ENCODE measurements around the gene DNAH14.

DNAH14 gene

DNA sequence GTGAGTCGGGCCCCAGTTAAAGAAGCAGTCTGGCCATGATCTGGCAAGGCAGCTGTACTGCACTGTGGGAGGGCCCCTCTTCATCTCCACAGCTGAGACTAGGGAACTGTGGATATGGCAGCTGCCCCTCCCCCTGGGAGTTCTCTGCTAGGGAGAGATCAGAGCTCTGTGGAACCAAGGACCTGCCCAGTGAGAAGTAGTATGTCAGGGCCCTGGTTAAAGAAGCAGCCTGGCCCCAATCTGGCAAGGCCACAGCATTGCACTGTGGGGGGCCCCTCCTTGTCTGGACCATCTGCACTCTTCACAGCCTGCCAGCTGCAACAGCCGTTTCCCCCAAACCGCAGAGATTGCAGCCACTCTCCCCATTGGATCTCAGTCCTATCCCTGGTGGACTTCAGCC, 208.5 kb downstream of the DNAH14 start:
- H3K4me1 ChIP-seq (ENCODE audit: control insufficient read depth, insufficient read depth, low read length): no peaks in the 10 kb centered on the region
- ChIA-PET CTCF (no interaction called here), POLR2A (no interaction called here)
- H3K36me3 ChIP-seq (ENCODE audit: control insufficient read depth in 2 of 2, insufficient read depth in 1 of 2, low read length in 2 of 2): no peaks in the 10 kb centered on the region
- H3K9me3 ChIP-seq (ENCODE audit: control insufficient read depth, insufficient read depth, low read depth, low read length): no peaks in the 10 kb centered on the region
- no peak overlapping the region for H3K4me3 ChIP-seq (ENCODE audit: low read depth, low read length)
- TF ChIP-seq YY2 (tag by site-specific recombination; IDR thresholded peaks at IDR 0.05): no peak
- TF ChIP-seq ZBTB48 (tag by site-specific recombination; IDR thresholded peaks at IDR 0.05): no peak
- no peak overlapping the region for H3K27ac ChIP-seq (ENCODE audit: extremely low read depth, low read depth, low read length)

DNA sequence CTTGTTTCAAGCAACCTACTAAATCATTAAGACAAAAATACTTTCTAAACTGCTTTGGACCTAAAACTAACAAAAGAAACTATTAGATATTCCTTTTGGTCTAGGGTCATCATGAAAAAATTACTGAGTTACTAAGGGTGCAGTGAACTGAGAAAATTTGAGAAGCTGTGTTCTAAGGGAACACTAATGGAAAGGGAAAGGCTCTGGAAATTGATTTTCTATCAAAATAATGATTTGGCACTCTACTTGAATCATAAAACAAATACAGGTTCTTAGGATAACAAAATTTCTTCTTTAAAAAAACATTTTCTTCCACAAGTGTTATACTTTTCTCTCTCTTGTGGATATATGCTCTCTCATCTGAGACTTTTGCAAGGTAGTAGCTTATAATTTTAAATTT, 213.5 kb downstream of the DNAH14 start:
- TF ChIP-seq ZNF473 (tag by site-specific recombination; IDR thresholded peaks at IDR 0.05) (no peak), ZNF398 (tag by site-specific recombination; IDR thresholded peaks at IDR 0.05) (no peak), ZSCAN4 (tag by site-specific recombination; IDR thresholded peaks at IDR 0.05) (no peak), KLF16 (tag by site-specific recombination; IDR thresholded peaks at IDR 0.05) (no peak), ZNF558 (tag by site-specific recombination; IDR thresholded peaks at IDR 0.05) (no peak), ZNF768 (tag by site-specific recombination; IDR thresholded peaks at IDR 0.05) (no peak), ZNF184 (tag by site-specific recombination; IDR thresholded peaks at IDR 0.05) (no peak), ZBTB17 (tag by site-specific recombination; IDR thresholded peaks at IDR 0.05) (no peak), ZNF423 (tag by site-specific recombination; IDR thresholded peaks at IDR 0.05) (no peak), ZNF354C (tag by site-specific recombination; IDR thresholded peaks at IDR 0.05; ENCODE audit: borderline replicate concordance, low read depth) (no peak), ZNF114 (tag by site-specific recombination; IDR thresholded peaks at IDR 0.05) (no peak), ZNF660 (tag by site-specific recombination; IDR thresholded peaks at IDR 0.05) (no peak), SP7 (tag by site-specific recombination; IDR thresholded peaks at IDR 0.05) (no peak), ZNF544 (tag by site-specific recombination; IDR thresholded peaks at IDR 0.05) (no peak), ZNF366 (tag by site-specific recombination; conservative IDR thresholded peaks at IDR 0.05) (no peak), HOXA7 (CRISPR knock-in tag; IDR thresholded peaks at IDR 0.05; ENCODE audit: borderline replicate concordance) (no peak)
- TF ChIP-seq, protein P1, sequence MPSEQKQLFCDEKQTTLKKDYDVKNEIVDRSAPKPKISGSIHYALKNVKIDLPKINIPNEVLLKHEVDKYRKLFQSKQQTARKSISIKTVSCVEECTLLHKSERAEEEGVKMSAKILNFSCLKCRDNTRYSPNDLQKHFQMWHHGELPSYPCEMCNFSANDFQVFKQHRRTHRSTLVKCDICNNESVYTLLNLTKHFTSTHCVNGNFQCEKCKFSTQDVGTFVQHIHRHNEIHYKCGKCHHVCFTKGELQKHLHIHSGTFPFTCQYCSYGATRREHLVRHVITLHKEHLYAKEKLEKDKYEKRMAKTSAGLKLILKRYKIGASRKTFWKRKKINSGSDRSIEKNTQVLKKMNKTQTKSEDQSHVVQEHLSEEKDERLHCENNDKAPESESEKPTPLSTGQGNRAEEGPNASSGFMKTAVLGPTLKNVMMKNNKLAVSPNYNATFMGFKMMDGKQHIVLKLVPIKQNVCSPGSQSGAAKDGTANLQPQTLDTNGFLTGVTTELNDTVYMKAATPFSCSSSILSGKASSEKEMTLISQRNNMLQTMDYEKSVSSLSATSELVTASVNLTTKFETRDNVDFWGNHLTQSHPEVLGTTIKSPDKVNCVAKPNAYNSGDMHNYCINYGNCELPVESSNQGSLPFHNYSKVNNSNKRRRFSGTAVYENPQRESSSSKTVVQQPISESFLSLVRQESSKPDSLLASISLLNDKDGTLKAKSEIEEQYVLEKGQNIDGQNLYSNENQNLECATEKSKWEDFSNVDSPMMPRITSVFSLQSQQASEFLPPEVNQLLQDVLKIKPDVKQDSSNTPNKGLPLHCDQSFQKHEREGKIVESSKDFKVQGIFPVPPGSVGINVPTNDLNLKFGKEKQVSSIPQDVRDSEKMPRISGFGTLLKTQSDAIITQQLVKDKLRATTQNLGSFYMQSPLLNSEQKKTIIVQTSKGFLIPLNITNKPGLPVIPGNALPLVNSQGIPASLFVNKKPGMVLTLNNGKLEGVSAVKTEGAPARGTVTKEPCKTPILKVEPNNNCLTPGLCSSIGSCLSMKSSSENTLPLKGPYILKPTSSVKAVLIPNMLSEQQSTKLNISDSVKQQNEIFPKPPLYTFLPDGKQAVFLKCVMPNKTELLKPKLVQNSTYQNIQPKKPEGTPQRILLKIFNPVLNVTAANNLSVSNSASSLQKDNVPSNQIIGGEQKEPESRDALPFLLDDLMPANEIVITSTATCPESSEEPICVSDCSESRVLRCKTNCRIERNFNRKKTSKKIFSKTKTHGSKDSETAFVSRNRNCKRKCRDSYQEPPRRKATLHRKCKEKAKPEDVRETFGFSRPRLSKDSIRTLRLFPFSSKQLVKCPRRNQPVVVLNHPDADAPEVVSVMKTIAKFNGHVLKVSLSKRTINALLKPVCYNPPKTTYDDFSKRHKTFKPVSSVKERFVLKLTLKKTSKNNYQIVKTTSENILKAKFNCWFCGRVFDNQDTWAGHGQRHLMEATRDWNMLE (tag by site-specific recombination; conservative IDR thresholded peaks at IDR 0.05; ENCODE audit: low read depth): no peak
- Histone ChIP-seq H3K4me3 (ENCODE audit: low read depth, low read length) (no peak overlapping the region), H3K9me3 (ENCODE audit: control insufficient read depth, insufficient read depth, low read depth, low read length) (no peaks in the 10 kb centered on the region), H3K4me1 (ENCODE audit: control insufficient read depth, insufficient read depth, low read length) (no peaks in the 10 kb centered on the region), H3K27ac (ENCODE audit: extremely low read depth, low read depth, low read length) (no peak overlapping the region), H3K36me3 (ENCODE audit: control insufficient read depth in 2 of 2, insufficient read depth in 1 of 2, low read length in 2 of 2) (peaks cover 0 to 4% of the 10 kb centered on the region in 2 experiments; a peak in 1 of 3 replicates)
- ChIA-PET CTCF (no interaction called here), POLR2A (no interaction called here)
